GM19099 (cell line): ENCODE results near the gene FASN.

Experiments
- POLR2A ChIP-seq: IDR thresholded peaks from 3 replicates; pipeline ENCODE4 v1.6.1; 2011; ENCODE audit warnings: low read depth; ENCODE audit not compliant: insufficient read length; ENCODE audit errors: extremely low read depth

Gene FASN

DNA sequence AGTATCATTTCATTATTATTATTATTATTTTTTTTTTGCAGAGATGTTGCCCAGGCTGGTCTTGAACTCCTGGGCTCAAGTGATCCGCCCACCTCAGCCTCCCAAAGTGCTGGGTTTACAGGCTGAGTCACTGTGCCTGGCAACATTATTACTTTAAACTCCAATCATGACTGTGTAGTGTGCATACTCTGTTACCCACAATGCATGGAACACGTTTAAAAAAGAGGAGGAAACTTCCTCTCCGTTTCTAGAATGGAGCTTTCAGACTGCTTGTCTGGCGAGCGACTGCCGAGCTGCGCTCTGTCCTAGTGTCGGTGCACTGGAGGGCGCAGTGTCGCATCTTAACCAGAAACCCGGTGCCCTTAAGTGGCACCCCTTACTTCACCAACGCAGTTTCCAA, 22.1 kb upstream of the FASN start:
- no peak for TF ChIP-seq POLR2A

DNA sequence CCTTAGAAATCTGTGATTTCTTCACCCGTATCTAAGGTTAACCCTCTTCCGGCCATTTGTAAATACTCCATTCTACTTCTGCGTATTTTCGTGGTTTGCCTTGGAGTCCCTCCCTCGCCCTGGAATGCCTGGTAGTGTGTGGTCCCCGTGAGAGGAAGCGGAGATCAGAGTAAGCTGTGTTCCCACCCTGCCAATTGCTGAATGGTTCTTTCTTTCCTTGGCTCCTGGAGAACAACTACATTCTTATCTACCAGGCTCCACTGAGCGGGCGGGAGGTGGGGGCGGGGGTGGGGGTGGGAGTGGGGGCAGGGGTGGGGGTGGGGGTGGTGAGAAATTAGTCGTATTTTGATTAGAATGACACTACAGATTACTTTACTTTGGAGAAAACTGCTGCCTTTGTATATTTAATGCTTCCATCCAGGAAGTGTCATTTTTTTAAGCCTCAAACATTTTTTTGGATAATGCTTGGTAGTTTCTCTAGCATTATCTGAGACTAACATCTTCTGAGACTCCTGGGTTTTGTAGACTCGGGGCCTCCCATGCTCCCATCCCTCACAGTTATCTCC, 20.9 kb upstream of the FASN start:
- TF ChIP-seq POLR2A: no peak

DNA sequence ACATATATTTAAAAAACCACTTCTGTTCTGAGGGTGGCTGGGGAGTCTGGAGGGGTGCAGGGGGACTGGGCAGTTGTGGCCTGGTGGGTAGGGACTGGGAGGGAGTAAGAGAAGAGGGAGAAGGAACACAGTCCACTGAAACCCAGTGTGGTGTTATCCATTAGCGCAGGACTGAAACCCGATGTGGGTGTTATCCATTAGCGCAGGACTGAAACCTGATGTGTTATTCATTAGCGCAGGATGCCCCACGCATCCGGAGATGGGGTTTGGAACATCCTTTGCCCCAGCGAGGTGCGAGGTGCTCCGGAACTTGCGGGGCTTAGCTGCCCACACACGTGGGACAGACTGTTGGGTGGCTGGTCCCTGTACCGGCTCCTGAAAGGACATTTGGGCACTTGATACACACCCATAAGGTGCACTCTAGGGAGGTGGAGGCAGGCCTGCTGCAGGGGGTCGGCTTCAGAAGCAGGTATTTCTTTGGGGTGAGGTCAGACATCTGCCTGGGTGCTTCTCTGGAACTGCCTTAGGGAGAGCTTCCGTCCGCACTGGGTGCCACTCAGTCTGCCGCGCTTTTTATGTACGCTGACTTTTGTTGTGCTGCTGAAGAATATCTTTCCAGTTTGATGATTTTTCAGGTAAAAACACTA, 20.3 kb upstream of the FASN start:
- TF ChIP-seq POLR2A: no peak

DNA sequence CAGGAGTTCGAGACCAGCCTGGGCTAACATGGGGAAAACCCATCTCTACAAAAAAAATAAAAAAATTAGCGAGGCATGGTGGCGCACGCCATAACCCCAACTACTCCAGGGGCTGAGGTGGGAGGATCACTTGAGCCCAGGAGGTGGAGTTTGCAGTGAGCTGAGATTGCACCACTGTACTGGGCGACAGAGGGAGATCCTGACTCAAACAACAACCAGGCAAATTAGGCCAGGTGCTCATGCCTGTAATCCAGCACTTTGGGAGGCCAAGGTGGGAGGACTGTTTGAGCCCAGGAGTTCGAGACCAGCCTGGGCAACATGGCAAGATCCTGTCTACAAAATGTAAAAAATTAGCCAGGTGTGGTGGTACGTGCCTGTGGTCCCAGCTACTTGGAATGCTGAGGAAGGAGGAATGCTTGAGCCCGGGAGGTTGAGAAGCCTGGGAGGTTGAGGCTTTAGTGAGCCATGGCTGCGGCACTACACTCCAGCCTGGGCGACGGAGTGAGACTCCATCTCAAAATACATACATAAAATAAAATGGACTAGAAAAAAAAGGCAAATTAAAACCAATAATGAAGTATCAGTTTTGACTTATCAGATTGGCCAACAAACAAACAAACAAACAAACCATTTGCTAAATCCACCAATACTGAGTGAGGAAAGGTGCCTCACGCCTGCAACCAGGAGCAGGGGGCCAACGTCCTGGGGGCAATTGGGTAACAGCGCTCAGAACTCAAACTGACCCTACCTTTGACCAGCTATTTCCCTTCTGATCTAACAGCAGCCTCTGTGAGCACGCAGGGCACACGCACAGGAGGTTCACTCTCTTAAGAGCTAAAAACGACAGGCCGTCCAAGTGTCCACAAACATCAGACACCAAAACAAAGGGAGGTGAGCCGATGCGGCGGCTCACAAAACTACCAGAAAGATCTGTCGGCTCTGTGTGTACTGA, 19.4 kb upstream of the FASN start:
- no peak for TF ChIP-seq POLR2A

DNA sequence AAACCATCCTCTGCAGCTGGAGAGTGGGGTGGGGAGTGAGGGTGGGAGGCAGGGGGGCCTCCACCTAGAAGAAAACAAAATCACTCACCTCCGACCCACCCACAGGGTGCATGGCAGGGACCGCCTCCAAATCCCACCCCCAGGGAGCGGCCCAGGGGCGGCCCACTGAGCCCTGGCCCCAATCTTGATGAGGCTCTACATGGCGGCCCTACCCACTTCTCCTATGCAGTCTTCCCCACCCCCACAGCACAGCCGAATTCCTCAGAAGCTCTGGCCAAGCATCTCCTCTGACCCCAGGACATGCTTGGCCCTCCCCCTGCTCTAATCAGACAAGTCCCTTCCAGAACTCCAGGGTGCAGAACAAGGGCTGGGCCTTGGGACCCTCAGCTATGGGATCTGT, 18.2 kb upstream of the FASN start:
- TF ChIP-seq POLR2A: no peak

DNA sequence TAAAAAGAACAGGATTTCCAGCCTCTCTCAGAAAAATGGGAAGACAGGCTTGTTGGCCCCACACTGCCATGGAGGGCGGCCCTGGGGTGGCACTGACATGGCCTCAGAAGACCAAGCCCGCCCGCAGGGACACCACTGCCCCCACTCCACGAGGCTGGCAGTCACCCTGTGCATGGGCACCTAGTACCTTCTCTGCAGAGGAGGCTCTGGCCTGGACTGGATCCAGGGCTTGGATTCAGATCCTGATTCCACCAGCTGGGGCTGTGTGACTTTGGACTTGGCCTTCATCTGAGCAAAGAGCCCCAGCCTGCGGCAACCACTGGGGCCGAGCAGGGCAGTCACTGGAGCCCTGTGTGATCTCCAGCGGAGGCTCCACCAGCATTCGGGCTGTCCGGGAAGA, 16.8 kb upstream of the FASN start:
- TF ChIP-seq POLR2A: no peak

DNA sequence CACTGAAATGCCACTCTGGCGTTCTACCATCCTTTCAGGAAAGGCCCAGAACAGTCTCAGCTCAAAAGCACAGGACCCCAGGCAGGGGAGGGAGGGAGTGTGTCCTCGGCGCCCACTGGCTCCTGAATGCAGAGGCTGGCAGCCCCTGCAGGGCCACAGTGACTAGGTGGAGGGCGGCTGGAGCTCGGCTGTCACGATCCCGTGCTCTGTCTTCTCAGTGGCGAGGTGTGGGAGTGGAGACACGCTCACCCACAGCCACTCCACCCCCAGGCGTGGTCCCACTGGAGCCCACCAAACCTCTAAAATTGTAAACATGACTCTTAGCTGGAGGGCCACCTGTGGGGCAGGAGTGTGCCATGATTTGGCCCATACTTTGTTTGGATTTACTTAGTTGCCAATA, 16.4 kb upstream of the FASN start:
- TF ChIP-seq POLR2A: no peak

DNA sequence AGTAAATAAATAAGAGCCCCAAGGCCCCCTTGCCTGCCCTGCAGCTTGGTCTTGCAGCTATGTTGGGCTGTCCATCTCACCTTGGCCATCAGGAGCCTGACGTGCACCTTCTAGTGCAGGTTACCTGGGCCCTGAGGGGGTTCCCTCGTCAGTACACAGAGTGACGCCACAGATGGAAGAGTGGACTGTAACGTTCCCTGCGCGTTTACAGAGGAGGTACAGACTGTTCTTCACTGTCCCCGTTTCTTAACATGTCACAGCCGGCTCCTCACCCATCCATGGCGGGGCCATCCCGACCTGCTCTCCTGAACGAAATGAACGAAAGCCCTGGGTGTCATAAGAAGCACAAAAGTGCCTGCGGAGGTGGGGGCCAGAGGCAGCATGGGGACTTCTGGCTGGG, 15.9 kb upstream of the FASN start:
- no peak for TF ChIP-seq POLR2A

DNA sequence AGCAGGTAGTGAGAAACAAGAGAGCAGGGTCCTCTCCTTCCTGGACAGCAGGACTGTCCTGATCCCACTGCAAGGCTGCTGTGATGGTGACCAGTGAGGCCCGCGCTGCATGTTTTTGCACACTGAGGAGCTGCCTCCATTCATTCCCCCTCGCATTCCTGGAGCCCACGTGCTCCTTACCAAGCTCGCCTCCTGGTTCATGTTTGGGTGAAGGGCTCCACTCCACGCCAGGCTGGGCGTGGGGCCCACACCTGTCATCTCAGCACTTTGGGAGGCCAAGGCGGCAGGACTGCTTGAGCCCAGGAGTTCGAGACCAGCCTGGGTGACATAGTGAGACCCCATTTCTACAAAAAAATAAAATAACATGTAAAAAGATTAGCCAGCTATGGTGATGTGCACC, 15.4 kb upstream of the FASN start:
- TF ChIP-seq POLR2A: no peak

DNA sequence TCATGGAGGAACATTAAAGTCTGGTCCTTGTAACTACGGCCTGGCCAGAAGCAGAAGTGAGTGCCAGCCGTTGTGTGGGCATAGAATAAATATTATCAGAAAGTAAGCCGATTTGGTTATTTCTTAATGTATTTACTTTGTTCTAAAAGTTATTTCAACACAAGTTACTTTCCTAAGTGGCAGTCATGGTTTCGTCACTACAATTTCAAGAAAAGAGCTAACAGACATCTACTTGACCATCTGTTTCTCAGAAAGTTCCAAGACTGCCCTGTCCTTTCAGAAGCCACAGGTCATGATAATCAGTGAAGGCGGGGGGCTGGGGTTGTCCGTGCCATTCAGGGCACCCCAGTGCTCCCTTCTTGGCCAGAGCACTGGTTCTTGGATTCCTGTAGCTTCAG, 14.9 kb upstream of the FASN start:
- no peak for TF ChIP-seq POLR2A

DNA sequence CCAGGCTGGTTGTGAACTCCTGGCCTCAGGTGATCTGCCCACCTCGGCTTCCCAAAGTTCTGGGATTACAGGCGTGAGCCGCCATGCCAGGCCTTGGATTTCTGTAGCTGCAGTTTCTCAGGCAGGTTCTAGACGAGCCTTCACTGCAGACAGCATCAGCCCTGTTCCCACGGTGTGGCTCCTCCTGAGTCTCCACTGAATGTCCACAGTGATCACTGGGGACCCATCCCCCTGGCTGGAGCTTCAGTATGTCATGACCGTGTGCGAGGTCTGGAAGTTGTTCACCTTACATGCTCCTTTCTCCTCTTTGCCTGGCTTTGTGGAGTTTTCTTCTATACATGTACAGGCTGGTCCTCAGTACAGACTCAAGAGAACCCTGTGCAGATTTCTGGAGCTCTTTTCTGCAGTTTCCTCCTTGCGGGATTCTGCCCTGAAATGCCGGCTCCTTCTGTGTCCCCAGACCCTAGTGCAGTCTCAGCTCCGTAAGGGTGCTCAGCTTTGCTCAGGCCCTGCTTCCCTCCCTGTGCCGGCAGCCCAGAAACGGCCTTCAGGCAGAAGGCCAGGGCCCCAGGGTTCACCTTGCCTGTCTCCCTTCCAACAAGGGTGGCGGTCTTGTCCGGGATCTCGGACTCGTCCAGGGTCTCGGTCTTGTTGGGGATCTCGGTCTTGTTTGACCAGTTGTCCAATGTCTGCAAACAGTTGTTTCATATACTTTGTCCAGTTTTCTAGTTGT, 14.3 kb upstream of the FASN start:
- TF ChIP-seq POLR2A: no peak

DNA sequence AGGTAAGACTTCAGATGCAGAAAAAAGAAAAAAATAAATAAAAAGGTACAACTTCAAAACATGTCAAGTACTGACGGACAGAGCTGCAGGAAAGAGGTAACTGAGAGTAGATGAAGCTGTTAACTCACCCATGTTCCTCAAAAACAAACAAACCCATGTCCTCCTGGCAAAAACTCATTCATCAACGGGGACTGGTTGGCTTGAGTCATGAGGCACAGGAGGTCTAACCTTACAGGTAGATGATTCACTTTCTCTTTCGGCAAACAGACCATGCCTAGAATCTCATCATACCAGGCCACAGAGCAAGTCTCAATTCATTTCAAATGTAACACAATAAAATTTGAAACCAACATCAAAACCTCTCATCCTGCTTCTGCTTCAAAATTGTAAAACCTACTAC, 12.3 kb upstream of the FASN start:
- TF ChIP-seq POLR2A: no peak

DNA sequence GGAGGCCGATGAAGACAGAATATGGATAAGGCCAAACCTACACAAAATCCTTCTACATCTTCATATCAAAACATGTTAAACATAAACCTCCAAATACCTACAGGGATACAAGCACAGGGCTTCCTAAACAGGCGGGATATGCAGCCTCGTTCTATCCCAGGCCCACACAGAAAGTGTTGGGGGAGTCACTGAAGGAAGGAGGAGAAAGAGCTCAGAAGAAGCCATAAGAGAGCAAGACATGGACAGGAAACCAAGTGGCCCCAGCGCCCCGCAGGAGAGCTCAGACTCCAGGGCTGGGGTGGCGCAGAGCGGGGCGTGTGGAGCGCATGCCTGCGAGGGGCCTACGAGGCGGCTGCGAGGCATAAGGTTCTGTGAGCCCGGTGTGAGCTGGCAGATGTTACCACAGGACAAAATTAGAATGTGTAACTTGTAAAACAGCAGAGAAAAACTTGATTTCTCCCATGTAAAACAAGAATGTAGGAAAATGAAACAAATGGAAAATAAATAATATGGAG, 11.0 kb upstream of the FASN start:
- TF ChIP-seq POLR2A: no peak

DNA sequence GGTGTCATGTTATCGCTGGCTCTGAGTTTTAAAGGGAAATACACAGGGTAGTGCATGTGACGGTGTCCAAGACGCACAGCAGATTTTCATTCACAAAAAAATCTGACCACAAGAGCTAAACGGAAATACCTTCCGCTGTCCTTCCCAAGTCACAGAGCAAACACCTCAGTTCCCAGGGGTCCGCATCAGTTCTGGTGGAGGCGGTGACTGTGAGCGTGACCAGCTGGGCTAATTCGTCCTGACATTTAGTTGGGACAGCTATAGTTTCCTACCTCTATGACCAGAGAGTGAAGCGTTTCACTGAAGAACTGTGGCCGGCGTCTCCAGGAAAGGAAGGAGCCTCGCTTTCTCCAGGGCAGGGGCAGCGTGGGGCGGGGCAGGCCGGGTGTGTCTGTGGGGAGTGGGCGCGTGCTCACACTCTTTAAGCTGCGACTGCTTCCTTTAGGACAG, 10.5 kb upstream of the FASN start:
- TF ChIP-seq POLR2A: no peak

DNA sequence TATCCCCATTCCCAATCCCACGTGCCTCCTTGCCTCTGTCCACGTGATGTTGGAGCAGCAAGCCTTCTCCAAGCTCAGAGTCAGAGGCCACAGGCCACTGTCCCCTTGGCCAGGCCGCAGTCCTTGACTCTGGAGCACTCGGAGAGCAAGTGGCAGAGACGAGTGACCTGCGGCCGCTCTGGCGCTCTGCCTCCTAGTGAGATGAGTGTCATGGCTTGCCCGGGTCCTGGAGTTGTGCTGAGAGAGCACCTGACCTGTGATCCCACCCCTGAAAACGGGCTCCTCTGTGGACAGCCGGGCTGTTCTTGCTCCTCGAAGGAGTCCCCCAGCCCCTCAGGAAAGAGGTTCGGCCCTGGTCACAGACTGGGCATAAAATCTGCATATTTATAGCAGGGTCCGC, 10.0 kb upstream of the FASN start:
- TF ChIP-seq POLR2A: no peak
